Islet precursor cell (in vitro differentiated cells): Measurements from ENCODE around the gene MEF2D.
A peak's percentile ranks its signal among the peaks of the same experiment; 100 is the strongest.

Experiments
- DNase-seq: peaks from one replicate; pipeline ENCODE4 v3.0.0-alpha.2; 2018

Gene MEF2D

DNA sequence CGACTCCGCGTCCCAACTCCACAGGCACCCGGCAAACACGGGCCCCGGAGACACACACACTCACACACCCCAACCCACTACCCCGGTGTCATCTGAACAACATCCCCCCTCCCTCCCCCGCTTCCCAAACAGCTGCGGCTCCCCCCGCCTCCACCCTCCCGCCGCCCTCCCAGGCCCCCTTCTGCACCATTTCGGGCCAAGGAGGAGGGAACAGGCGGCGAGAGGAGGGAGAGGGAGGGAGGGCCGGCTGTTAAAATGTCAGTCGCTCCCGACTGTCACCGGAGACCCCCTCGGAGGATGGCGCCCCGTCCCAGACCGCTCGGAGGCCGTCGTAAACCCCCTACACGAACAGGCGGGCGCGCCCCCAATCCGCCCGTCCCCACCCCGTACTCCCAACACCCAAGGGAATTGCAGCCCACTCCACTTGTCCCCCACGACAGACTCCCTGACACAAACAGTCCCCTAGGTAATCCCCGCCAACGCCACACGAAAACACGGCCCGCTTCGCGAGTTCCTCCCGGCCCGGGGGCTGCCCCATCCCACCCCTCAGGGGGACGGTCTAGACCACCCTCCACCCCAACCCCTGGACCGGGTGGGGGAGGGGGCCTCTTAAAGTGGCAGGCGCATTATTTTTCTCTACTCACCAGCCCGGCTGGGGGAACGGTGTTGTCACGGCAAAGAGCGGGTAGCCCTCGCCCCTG is 583 bp downstream of the MEF2D start:
- DNase-seq = peak; percentile 67

DNA sequence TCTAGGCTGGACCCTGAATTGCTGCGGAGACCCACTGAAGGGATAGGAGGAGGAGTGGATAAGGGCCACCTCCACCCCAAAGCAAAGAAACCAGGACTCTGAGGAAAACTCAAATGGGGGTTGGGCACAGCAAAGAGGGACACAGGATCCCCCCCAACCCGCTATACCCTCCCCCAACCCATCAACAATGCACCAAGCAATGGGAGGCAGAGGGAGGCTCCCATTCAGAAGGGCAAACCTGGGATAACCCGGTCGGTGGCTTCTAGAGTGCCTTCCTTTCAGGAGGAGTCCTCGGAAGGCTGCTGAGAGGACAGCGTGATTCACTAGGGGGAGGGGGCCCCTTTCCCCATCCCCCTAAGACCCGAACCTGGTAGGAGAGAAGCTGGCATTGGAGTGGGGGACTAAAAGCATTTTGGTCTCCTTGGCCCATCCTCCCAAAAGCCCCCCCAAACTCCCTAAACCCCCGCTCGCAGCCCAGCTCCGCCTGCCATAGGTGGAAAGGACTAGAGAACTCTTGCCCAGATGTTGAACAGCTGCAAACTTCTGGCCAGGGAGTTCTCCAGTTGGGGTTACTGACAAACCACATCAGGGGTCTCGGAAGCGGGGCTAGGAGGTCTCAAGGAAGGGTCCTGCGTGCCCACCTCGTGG is 1.3 kb downstream of the MEF2D start:
- no peak for DNase-seq

GRCh38 chr1:156498432-156499193 is 2.0 kb downstream of the MEF2D start:
- peak; percentile 68 for DNase-seq

DNA sequence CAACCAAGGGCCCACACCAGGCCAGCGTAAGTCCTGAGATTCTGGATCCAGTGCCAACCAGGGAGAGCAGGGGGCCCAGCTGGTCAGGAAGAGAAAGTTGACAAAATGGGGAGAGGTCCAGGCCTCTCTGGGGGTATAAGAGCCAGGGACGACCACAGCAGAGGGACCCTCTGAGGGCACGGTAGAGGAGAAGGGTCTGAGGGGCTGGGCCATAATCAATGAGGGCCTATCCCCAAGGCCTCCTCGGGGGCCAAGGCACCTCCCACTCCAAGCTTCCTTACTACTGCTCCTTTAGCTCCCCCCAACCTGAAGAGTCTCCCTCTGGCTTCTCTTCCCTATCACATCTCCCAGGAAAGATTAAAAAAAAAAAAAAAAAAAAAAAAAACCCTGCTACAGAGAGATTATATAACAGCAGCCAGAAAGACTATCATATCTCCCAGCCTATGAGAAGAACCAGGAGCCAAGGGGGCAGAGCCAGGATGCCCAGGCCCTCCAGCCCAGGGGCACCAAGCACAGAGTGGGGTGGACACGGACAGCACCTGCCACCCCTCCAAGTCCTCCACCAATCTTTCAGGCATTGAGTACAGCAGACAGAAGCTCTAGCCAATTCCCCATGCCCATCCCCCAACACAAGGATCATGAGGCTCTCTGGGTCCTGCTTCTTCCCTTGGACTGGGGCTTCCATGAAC is 2.7 kb downstream of the MEF2D start:
- no peak for DNase-seq

GRCh38 chr1:156497078-156497742 is 3.4 kb downstream of the MEF2D start:
- no peak for DNase-seq

- DNase-seq = no peak
Observed at GRCh38 chr1:156496211-156496761, 4.3 kb downstream of the MEF2D start.

- no peak for DNase-seq
Observed at GRCh38 chr1:156495401-156496140, 5.0 kb downstream of the MEF2D start.

DNA sequence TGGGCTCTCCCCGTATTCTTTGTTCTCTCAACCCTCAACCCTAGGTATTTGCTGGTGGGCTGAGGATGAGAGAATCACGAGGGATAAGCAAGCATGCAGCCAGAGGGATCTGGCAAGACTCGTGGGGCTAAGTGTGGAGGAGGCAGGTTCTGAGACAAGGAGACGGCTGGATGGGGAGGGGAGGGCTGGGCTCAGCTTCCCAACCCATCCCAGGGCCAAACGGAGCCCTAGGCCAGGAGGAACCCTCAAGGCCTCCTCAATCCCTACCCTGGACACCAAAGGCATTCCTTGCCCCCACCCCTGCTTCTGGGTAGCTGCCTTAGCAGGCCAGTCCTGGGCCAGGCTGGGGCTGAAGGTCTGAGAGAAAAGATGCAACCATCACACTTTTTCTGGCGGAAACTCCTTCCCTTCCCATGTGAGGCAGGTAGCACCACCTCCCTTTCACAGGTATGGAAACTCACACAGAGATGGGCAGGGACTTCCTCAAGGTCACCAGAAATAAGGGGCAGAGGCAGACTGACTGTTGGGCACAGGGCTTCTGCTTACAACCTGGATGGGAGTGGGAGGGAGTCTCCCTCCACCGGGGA is 6.2 kb downstream of the MEF2D start:
- peak; percentile 48 for DNase-seq

DNA sequence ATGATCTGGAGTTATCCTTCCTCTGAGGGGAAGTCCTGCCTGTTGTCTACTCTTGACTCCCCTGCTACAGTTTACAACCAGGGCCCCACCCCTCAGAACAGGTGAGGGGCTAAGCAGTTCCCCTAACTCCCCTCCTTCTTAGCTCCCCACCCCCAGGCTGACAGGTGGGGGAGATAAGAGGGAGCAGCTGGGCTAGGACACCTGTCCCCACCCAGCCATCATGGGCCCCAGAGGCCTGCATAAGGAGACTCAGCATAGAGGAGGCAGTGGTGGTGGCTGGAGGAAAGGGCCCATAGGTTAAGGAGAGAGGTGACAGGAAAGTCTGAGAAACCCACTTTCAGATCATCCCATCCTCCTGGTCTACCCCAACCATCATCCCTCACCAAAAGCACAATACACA is 6.8 kb downstream of the MEF2D start:
- DNase-seq = no peak

GRCh38 chr1:156493154-156493631 is 7.4 kb downstream of the MEF2D start:
- no peak for DNase-seq

DNA sequence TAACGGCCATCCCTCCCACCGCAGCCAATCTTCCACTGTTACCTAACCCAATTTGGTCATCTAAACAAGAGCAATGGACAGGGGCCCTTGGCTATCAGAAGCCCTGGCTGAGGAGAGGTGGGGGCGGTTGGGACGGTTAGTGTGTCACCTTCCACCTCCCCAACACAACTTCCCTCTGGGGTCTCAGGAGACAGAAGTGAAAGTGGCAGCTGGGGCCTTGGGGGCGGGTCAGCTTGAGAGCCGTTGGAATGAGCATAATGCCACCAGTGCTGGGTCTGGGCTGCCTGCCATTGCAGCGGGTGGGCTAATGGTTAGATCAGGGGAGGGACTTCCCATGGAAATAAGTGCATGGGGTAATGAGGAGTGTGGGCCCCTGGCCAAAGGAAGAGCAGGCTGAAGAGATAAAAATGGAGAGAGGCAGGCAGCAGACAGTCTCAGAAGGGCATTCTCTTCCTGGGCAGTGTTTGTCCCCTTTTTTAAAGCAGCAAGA is 7.9 kb downstream of the MEF2D start:
- DNase-seq = peak; percentile 38

GRCh38 chr1:156492013-156492590 is 8.5 kb downstream of the MEF2D start:
- DNase-seq = peak; percentile 41

GRCh38 chr1:156491151-156491949 is 9.2 kb downstream of the MEF2D start:
- no peak for DNase-seq

GRCh38 chr1:156490401-156491032 is 10.1 kb downstream of the MEF2D start:
- peak; percentile 66 for DNase-seq

DNA sequence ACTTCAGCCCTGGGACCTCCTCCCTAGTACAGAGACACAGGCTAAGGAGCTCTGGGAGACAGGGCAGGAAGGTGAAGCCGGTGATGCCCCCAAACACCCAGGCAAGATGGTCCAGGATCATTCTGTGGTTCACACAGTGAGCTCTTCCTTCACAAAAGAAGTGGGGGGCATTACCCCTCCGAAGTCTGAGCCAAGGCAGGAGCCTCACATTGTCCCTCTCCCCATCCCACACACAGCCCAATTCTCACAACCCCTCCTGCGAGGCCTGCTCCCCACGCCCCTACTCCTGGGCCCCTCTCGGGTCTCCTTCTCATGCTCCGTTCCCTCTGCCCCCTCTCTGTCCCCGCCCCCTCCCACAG is 10.7 kb downstream of the MEF2D start:
- no peak for DNase-seq

DNA sequence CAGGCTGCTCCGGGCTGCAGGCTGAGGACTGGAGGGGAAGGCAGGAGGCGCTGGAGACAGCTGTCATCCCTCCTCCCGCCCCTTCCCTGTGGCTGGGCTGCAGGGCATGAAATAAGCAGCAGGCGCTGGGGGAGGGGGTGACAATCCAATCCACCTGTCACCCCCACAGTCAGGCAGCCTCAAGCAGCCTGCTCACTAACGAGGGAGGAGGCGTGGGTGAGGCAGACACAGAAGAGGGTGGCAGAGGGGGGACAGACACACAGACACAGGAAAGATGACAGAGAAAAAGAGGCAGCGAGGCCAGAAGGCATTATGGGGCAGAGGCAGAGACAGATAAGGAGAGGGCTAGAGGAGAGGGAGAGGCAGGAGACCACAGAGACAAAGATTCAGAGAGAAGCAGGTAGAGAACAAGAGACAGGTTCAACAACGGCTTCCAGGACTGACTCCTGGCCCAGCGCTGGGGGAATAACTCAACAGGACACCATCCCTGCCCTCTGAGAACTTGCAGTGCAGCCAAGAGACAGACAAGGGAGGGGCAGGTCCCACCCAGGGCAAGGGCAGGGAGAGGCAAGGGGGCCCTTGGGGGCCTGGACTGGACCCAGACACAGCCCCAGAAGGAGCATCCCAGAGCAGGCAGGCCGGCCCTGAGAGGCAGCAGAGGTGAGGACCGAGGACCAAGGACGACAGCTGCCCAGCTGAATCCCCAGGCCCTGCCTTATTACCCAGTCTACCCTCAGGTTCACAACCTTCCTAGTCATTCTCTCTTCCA is 11.2 kb downstream of the MEF2D start:
- peak; percentile 76 for DNase-seq

GRCh38 chr1:156488566-156489165 is 11.9 kb downstream of the MEF2D start:
- DNase-seq = peak; percentile 71

DNA sequence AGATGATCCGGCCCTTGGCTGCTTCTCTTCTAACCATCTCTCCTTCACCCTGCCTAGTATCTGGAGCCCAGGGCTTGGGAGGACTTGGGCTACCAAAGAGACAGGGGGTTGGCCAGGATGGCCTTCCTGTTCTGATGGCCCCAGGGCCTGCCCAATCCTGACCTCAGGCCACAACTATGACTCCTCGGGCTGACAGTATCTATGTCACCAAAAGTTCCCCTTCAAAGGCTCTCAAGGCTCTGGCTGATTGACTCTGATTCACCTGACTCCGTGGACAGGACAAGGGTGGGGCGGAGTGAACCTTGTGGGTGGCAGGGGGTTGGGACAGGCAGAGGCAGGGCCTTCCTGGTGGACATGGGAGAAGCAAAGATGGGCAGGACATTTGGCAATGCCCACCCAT is 12.7 kb downstream of the MEF2D start:
- DNase-seq = no peak
